GM12878 (cell line): Measurements from ENCODE around the gene LRRN2. TPM values are rescaled to one million over a fixed set of nuclear protein-coding genes. Genes with fewer than 3 reads are reported as not detected.

ENCODE experiments used
- ATAC-seq: fragments of 200-7000 bp; cut with Tn5 transposase; 3 replicates; pipeline ENCODE4 v1.9.1; 2020; ENCODE audit warnings: mild to moderate bottlenecking, moderate library complexity
- BruUV-seq: library from RNA; stranded (reverse); fragments of 400-500 nt; replicated peaks from 2 replicates; lab custom pipeline; 2021; lab: Mats Ljungman, UMichigan
- CTCF ChIA-PET: fragments of 300-600 bp; sonication (Branson Sonifier 250); formaldehyde crosslinking; extraction: SDS; loops from one replicate; lab custom pipeline; 2021; ENCODE audit warnings: inconsistent platforms; lab: Yijun Ruan, JAX
- POLR2A ChIA-PET: fragments of 350-600 bp; formaldehyde crosslinking; extraction: SDS; loops from one replicate; lab custom pipeline; 2021; ENCODE audit warnings: inconsistent platforms; lab: Charles Lee
- RAD21 ChIA-PET: fragments of 300-600 bp; sonication (Branson Sonifier 250); formaldehyde crosslinking; loops from one replicate; lab custom pipeline; 2023; ENCODE audit warnings: antibody characterized with exemption; ENCODE audit not compliant: unreplicated experiment; lab: Charles Lee
- SMC1A ChIA-PET: fragments of 300-600 bp; sonication (Branson Sonifier 250); formaldehyde crosslinking; loops from one replicate; lab custom pipeline; 2023; ENCODE audit not compliant: unreplicated experiment, uncharacterized antibody; lab: Charles Lee
- DNase-seq: peaks from one replicate; pipeline ENCODE4 v3.0.0-alpha.2; 2011; ENCODE audit warnings: low read depth, low spot score
- FAIRE-seq: peaks from 3 replicates; lab custom pipeline; 2011; peaks lifted over from hg19 to GRCh38; lab: Jason Lieb, UNC
- H2AFZ ChIP-seq: 2 replicates; pipeline ENCODE4 v1.6.0; 2011; ENCODE audit warnings: low read depth, low read length, control low read depth; ENCODE audit not compliant: control insufficient read depth
- H3K27ac ChIP-seq: 2 replicates; pipeline ENCODE4 v1.5.1; 2011; ENCODE audit warnings: control low read depth; ENCODE audit not compliant: control insufficient read depth, insufficient read depth
- H3K27me3 ChIP-seq, 2 experiments: replicated peaks in 1 of 2; 2 replicates each; pipeline versions ENCODE4 v1.6.0 to v1.6.1; 2011; ENCODE audit warnings: low read length in 1 of 2; ENCODE audit not compliant: control insufficient read depth in 2 of 2, insufficient read depth in 2 of 2
- H3K36me3 ChIP-seq, 2 experiments: 2 replicates each; pipeline ENCODE4 v1.5.1; 2011; ENCODE audit warnings: low read length in 1 of 2; ENCODE audit not compliant: control insufficient read depth in 2 of 2, insufficient read depth in 2 of 2
- H3K4me1 ChIP-seq: 2 replicates; pipeline ENCODE4 v1.6.1; 2011; ENCODE audit warnings: mild to moderate bottlenecking, low read length, moderate library complexity, mixed read lengths; ENCODE audit not compliant: control insufficient read depth, insufficient read depth
- H3K4me2 ChIP-seq: 2 replicates; pipeline ENCODE4 v1.6.0; 2011; ENCODE audit warnings: control low read depth; ENCODE audit not compliant: control insufficient read depth, insufficient read depth
- H3K4me3 ChIP-seq: fragments of 200-600 bp; sonication (generic); 2 replicates; pipeline ENCODE4 v1.5.1; 2016
- H3K79me2 ChIP-seq: 2 replicates; pipeline ENCODE4 v1.6.0; 2011; ENCODE audit warnings: low read length; ENCODE audit not compliant: control insufficient read depth, insufficient read depth
- H3K9ac ChIP-seq: 2 replicates; pipeline ENCODE4 v1.8.0; 2011; ENCODE audit warnings: low read length, control low read depth, mixed read lengths; ENCODE audit not compliant: control insufficient read depth, insufficient read depth
- H3K9me3 ChIP-seq: replicated peaks from 3 replicates; pipeline ENCODE4 v1.5.1; 2011; ENCODE audit warnings: mild to moderate bottlenecking, low read length; ENCODE audit not compliant: control insufficient read depth, insufficient read depth
- H4K20me1 ChIP-seq: 2 replicates; pipeline ENCODE4 v1.6.0; 2011; ENCODE audit not compliant: control insufficient read depth, insufficient read depth
- CHD4 ChIP-seq: fragments of 200-600 bp; sonication (generic); IDR thresholded peaks from 2 replicates; pipeline ENCODE4 v1.6.1; 2016; ENCODE audit warnings: mild to moderate bottlenecking
- ETV6 ChIP-seq, 2 experiments: fragments of 450-650 bp in 1 of 2; IDR thresholded peaks in 1 of 2; conservative IDR thresholded peaks in 1 of 2; 2 replicates each; pipeline ENCODE4 v1.6.1; 2014; ENCODE audit warnings: antibody characterized with exemption in 1 of 2, borderline replicate concordance in 1 of 2, low read depth in 1 of 2, mild to moderate bottlenecking in 1 of 2, moderate library complexity in 1 of 2
- MEF2B ChIP-seq: fragments of 450-650 bp; IDR thresholded peaks from 2 replicates; pipeline ENCODE4 v1.6.1; 2018; ENCODE audit warnings: mild to moderate bottlenecking, moderate library complexity; ENCODE audit not compliant: partially characterized antibody, poor library complexity, severe bottlenecking
- MYC ChIP-seq: IDR thresholded peaks from 2 replicates; pipeline ENCODE4 v1.6.1; 2011; ENCODE audit warnings: mild to moderate bottlenecking, low read length, moderate library complexity, inconsistent platforms; ENCODE audit not compliant: insufficient read depth, insufficient replicate concordance, insufficient read length, severe bottlenecking
- NR2C1 ChIP-seq: fragments of 450-650 bp; IDR thresholded peaks from 2 replicates; pipeline ENCODE4 v1.6.1; 2017; ENCODE audit warnings: antibody characterized with exemption, mild to moderate bottlenecking, moderate library complexity
- NR2C2 ChIP-seq: IDR thresholded peaks from 2 replicates; pipeline ENCODE4 v1.6.1; 2011; ENCODE audit warnings: borderline replicate concordance, low read depth; ENCODE audit not compliant: control insufficient read depth, insufficient read length
- POLR2A ChIP-seq: IDR thresholded peaks from 2 replicates; pipeline ENCODE4 v1.6.1; 2011; ENCODE audit warnings: low read depth, mild to moderate bottlenecking, low read length
- SP1 ChIP-seq: IDR thresholded peaks from one replicate; pipeline ENCODE4 v1.6.1; 2011; ENCODE audit warnings: low read depth, low read length
- SPI1 ChIP-seq: IDR thresholded peaks from 2 replicates; pipeline ENCODE4 v1.6.1; 2011; ENCODE audit warnings: low read depth, mild to moderate bottlenecking, low read length, moderate library complexity, borderline replicate concordance; ENCODE audit not compliant: insufficient read depth
- TCF7 ChIP-seq: IDR thresholded peaks from 2 replicates; pipeline ENCODE4 v1.6.1; 2014; ENCODE audit warnings: antibody characterized with exemption, borderline replicate concordance
- ZNF622 ChIP-seq: fragments of 450-650 bp; IDR thresholded peaks from 2 replicates; pipeline ENCODE4 v1.6.1; 2017; ENCODE audit warnings: mild to moderate bottlenecking, inconsistent platforms
- WGBS: methylation state at CpG from one replicate; pipeline ENCODE4 v1.1.6; 2016; ENCODE audit warnings: low lambda C conversion rate; ENCODE audit not compliant: insufficient replicate concordance, insufficient coverage; ENCODE audit errors: missing lambda C conversion rate; 5-methylcytosine and 5-hydroxymethylcytosine counted together
- in situ Hi-C: fragments of 300-500 bp; cut with MboI; formaldehyde crosslinking; loops from 9 replicates; pipeline ENCODE4 v1.14.3; 2018; ENCODE audit warnings: mixed read lengths
- intact Hi-C: fragments of 100-400 bp; cut with micrococcal nuclease; formaldehyde crosslinking; loops from one replicate; pipeline ENCODE4 v1.14.2; 2022; ENCODE audit not compliant: unreplicated experiment
- polyA plus RNA-seq, 11 experiments: library from polyadenylated mRNA; depleted of rRNA in 4 of 11; unstranded in 6 of 11; stranded (reverse) in 5 of 11; fragments of >200 nt; fragmentation: Nextera tagmentation in 4 of 11; fragmentation: Illumina TruSeq in 1 of 11; extraction: Ambion mirVana in 4 of 11; extraction: Trizol in 1 of 11; gene quantifications; 1 replicate in 1 of 11; 2 replicates in 10 of 11; pipeline versions ENCODE4 v1.2.1 to v1.2.3, GENCODE V29; 2011 to 2016; ENCODE audit warnings: inconsistent platforms in 2 of 11, missing spikeins in 2 of 11, low read depth in 1 of 11
- total RNA-seq, 4 experiments: library from RNA; depleted of rRNA in 3 of 4; stranded (reverse); fragments of >200 nt in 3 of 4; fragmentation: Illumina TruSeq in 1 of 4; extraction: Trizol in 1 of 4; gene quantifications; 2 replicates each; pipeline versions ENCODE4 v1.2.1 to v1.2.3, GENCODE V29; 2013 to 2021
- TF ChIP-seq, protein P1 (sequence below): fragments of 450-650 bp; IDR thresholded peaks from 2 replicates; pipeline ENCODE4 v1.6.1; 2017; ENCODE audit warnings: borderline replicate concordance
- TF ChIP-seq, protein P2 (sequence below): IDR thresholded peaks from 2 replicates; pipeline ENCODE4 v1.6.1; 2012; ENCODE audit warnings: low read depth, low read length, improper control_type of control experiment

Gene LRRN2
- total and polyA plus RNA-seq, 10 of the 15 experiments (the other 5 are each of a cell fraction or from before 2014, with no cell fraction given): not detected

DNA sequence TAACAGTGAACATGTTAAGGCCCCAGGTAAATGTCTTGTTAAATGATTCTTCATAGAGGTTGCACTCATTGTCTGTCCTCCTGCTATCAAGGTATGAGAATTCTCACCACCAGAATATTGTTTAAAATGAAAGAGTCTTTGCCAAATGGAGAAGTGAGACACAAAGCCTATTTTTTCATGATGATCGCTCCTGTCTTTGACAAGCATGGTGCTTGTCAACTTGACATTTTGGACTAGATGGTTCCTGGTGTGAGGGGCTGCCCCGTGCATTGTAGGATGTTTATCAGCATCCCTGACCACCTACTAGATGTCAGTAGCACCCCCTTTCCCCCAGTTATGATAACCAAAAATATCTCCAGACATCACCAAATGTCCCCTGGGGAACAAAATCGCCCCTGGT is 103.8 kb downstream of the LRRN2 start:
- H3K9ac ChIP-seq: no peak overlapping the region
- H3K4me3 ChIP-seq: no peak overlapping the region
- no peaks in the 10 kb centered on the region for H3K79me2 ChIP-seq
- H3K4me1 ChIP-seq: peaks cover 23% of the 10 kb centered on the region
- SMC1A ChIA-PET: interaction anchor here (0.6 to 4.1 kb wide), 5 partner anchors 16 to 225 kb away, joined by 3 to 23 read pairs (median 3); no protein-coding TSS in a partner anchor
- in situ Hi-C loops (no loop called here), intact Hi-C loops (no loop called here)
- BruUV-seq: no TSS peak
- H3K36me3 ChIP-seq: no peaks in the 10 kb centered on the region
- no peaks in the 10 kb centered on the region for H3K9me3 ChIP-seq
- CTCF ChIA-PET: interaction anchor here (1.2 to 5.6 kb wide), 3 partner anchors 182 to 226 kb away, joined by 3 to 35 read pairs (median 29); no protein-coding TSS in a partner anchor
- RAD21 ChIA-PET: interaction anchor here (1.2 to 4.5 kb wide), 2 partner anchors 16 kb away, joined by 4 to 30 read pairs; no protein-coding TSS in a partner anchor
- H3K27ac ChIP-seq: no peak overlapping the region
- no peaks in the 10 kb centered on the region for H4K20me1 ChIP-seq
- H3K4me2 ChIP-seq: no peak overlapping the region
- no peak for ATAC-seq
- 56% methylated on average over 3 of the region's 3 CpGs for WGBS
- H2AFZ ChIP-seq: no peak overlapping the region
- no peak for FAIRE-seq
- peak; percentile 81; the same call in 1 of the 2 replicates for TF ChIP-seq SPI1
- TF ChIP-seq SP1: no peak
- TF ChIP-seq TCF7: no peak
- POLR2A ChIA-PET: interaction anchor here (1.3 kb wide), 1 partner anchor 12 kb away, joined by 3 read pairs; no protein-coding TSS in a partner anchor
- H3K27me3 ChIP-seq: no peaks in the 10 kb centered on the region
- DNase-seq: no peak

DNA sequence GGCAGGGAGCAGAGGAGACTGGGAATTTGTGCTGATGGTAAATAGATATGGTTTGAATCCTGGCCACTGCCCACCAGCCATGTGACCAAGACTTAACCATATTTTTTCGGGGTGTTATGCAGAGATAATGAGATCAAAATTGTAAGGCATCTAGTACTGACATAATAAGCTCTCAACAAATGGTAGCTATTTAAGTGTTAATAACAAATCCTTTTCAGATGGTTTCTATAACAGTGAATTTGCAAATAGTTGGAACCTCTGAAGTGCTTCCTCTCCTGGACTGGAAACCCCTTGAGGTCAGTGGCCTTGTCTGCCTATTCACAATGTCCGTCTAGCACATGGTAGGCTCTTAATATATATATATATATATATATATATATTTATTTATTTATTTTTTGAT is 104.7 kb downstream of the LRRN2 start:
- H3K4me1 ChIP-seq: peaks cover 23% of the 10 kb centered on the region
- FAIRE-seq: no peak
- no TSS peak for BruUV-seq
- POLR2A ChIA-PET: interaction anchor here (0.7 to 1.5 kb wide), 5 partner anchors 13 to 1464 kb away, joined by 3 to 4 read pairs (median 3); partner anchors contain the start of gene ATP2B4
- SMC1A ChIA-PET: interaction anchor here (0.7 to 4.1 kb wide), 6 partner anchors 12 to 226 kb away, joined by 3 to 23 read pairs (median 4); no protein-coding TSS in a partner anchor
- DNase-seq: no peak
- in situ Hi-C loops (no loop called here), intact Hi-C loops (no loop called here)
- no peak overlapping the region for H2AFZ ChIP-seq
- CTCF ChIA-PET: interaction anchor here (0.9 to 7.5 kb wide), 6 partner anchors 14 to 409 kb away, joined by 3 to 59 read pairs (median 18); no protein-coding TSS in a partner anchor
- H3K27me3 ChIP-seq: no peaks in the 10 kb centered on the region
- H3K27ac ChIP-seq: no peak overlapping the region
- no peaks in the 10 kb centered on the region; a peak in 1 of 4 replicates for H3K36me3 ChIP-seq
- H3K4me2 ChIP-seq: no peak overlapping the region
- 93% methylated on average over 2 of the region's 2 CpGs for WGBS
- no peak overlapping the region for H3K4me3 ChIP-seq
- ATAC-seq: no peak
- no peak overlapping the region for H3K9ac ChIP-seq
- no peaks in the 10 kb centered on the region for H4K20me1 ChIP-seq
- RAD21 ChIA-PET: interaction anchor here (3.0 to 4.5 kb wide), 2 partner anchors 15 to 225 kb away, joined by 15 to 30 read pairs; no protein-coding TSS in a partner anchor
- H3K9me3 ChIP-seq: no peaks in the 10 kb centered on the region
- H3K79me2 ChIP-seq: no peaks in the 10 kb centered on the region
- no peak for TF ChIP-seq NR2C2
- no peak for TF ChIP-seq MYC
- no peak for TF ChIP-seq ZNF622
- TF ChIP-seq, protein P1, sequence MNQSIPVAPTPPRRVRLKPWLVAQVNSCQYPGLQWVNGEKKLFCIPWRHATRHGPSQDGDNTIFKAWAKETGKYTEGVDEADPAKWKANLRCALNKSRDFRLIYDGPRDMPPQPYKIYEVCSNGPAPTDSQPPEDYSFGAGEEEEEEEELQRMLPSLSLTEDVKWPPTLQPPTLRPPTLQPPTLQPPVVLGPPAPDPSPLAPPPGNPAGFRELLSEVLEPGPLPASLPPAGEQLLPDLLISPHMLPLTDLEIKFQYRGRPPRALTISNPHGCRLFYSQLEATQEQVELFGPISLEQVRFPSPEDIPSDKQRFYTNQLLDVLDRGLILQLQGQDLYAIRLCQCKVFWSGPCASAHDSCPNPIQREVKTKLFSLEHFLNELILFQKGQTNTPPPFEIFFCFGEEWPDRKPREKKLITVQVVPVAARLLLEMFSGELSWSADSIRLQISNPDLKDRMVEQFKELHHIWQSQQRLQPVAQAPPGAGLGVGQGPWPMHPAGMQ: no peak
- TF ChIP-seq NR2C1: no peak
- TF ChIP-seq POLR2A: no peak
- TF ChIP-seq, protein P2, sequence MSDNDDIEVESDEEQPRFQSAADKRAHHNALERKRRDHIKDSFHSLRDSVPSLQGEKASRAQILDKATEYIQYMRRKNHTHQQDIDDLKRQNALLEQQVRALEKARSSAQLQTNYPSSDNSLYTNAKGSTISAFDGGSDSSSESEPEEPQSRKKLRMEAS: no peak
- no peak for TF ChIP-seq MEF2B
- no peak for TF ChIP-seq ETV6 (conservative IDR thresholded peaks at IDR 0.05 in 1 of 2, IDR thresholded peaks at IDR 0.05 in 1 of 2; ENCODE audit: borderline replicate concordance in 1 of 2, low read depth in 1 of 2)
- no peak for TF ChIP-seq CHD4
